Measurements from ENCODE around the gene NSMF.

DNA sequence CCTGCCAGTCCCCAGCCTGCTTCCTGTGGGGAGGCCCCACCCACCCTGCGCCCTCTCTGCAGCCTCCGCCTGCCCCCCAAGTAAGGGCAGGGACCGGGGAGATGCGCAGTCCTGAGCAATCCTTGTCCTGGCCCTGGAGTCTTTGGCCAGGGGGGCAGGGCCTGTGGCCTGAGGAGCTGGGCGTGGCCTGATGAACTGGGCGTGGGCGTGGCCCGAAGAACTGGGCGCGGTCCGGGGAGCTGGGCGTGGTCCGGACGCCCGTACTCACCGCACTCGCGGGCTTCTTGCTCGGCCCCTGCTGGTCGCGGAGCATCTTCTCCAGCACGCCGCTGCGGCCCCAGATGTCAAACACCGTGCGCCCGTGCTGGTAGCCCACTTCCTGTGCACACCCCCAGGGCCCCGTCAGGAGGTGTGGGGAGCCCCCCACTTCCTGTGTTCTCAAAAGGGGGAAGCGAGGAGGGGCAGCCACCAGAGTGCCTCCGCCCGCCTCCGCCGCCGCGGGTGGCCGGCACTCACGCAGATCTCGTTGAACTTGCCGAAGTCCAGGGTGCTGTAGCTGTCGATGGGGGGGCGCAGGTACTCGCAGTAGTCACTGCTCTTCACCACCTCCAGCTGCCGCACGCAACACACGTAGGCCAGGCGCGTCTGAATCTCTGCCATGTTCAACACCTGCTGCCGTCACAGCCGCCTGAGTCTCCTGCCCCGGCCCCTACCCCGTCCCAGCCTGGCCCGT is 2.7 kb upstream of the NSMF start:
- TF ChIP-seq FOXK2 (IDR thresholded peaks at IDR 0.05) (no peak), FOXA1 (IDR thresholded peaks at IDR 0.05) (no peak), ZNF384 (IDR thresholded peaks at IDR 0.05) (no peak), TARDBP (IDR thresholded peaks at IDR 0.05) (no peak), L3MBTL2 (conservative IDR thresholded peaks at IDR 0.05) (no peak), HDGF (IDR thresholded peaks at IDR 0.05; ENCODE audit: borderline replicate concordance) (no peak), FOXM1 (IDR thresholded peaks at IDR 0.05; ENCODE audit: borderline replicate concordance) (no peak), SUZ12 (IDR thresholded peaks at IDR 0.05) (no peak), CTBP1 (IDR thresholded peaks at IDR 0.05; ENCODE audit: borderline replicate concordance) (no peak)
- TF ChIP-seq, protein P1, sequence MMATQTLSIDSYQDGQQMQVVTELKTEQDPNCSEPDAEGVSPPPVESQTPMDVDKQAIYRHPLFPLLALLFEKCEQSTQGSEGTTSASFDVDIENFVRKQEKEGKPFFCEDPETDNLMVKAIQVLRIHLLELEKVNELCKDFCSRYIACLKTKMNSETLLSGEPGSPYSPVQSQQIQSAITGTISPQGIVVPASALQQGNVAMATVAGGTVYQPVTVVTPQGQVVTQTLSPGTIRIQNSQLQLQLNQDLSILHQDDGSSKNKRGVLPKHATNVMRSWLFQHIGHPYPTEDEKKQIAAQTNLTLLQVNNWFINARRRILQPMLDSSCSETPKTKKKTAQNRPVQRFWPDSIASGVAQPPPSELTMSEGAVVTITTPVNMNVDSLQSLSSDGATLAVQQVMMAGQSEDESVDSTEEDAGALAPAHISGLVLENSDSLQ (IDR thresholded peaks at IDR 0.05) = no peak
